Neural crest cell (in vitro differentiated cells): Measurements from ENCODE around the gene MRPS24. TPM values are rescaled to one million over a fixed set of nuclear protein-coding genes. Genes with fewer than 3 reads are reported as not detected.
"Not testable (repeated sequence)": the region's sequence is repeated elsewhere in the genome, so short reads cannot be mapped to it uniquely, and the experiment has no call there.

Source experiments
- DNase-seq: peaks from one replicate; pipeline ENCODE4 v3.0.0; 2021; ENCODE audit warnings: low read depth, mixed read lengths, low spot score
- H3K27ac Mint-ChIP-seq: one replicate; pipeline ENCODE4 v1.8.0; 2021; ENCODE audit warnings: mild to moderate bottlenecking, mixed read lengths; ENCODE audit not compliant: unreplicated experiment
- H3K27me3 Mint-ChIP-seq: 2 replicates; pipeline ENCODE4 v1.8.0; 2021; ENCODE audit warnings: low read depth, mild to moderate bottlenecking, mixed read lengths
- H3K36me3 Mint-ChIP-seq: 2 replicates; pipeline ENCODE4 v1.8.0; 2021; ENCODE audit warnings: low read depth, mild to moderate bottlenecking, mixed read lengths
- H3K4me1 Mint-ChIP-seq: 2 replicates; pipeline ENCODE4 v1.8.0; 2021; ENCODE audit warnings: mixed read lengths
- H3K4me3 Mint-ChIP-seq: one replicate; pipeline ENCODE4 v1.8.0; 2021; ENCODE audit warnings: mild to moderate bottlenecking, mixed read lengths
- H3K9me3 Mint-ChIP-seq: 2 replicates; pipeline ENCODE4 v1.8.0; 2021; ENCODE audit warnings: mixed read lengths
- total RNA-seq: library from RNA; stranded (reverse); gene quantifications from 2 replicates; pipeline ENCODE4 v1.2.1, GENCODE V29; 2021
- TF ChIP-seq, protein P1 (sequence below): fragments of 200-600 bp; sonication (generic); conservative IDR thresholded peaks from 2 replicates; pipeline ENCODE4 v1.5.0; 2021; ENCODE audit warnings: antibody characterized with exemption, mild to moderate bottlenecking

Gene MRPS24
- total RNA-seq, 1 donor from 2014 or later = 109 TPM

DNA sequence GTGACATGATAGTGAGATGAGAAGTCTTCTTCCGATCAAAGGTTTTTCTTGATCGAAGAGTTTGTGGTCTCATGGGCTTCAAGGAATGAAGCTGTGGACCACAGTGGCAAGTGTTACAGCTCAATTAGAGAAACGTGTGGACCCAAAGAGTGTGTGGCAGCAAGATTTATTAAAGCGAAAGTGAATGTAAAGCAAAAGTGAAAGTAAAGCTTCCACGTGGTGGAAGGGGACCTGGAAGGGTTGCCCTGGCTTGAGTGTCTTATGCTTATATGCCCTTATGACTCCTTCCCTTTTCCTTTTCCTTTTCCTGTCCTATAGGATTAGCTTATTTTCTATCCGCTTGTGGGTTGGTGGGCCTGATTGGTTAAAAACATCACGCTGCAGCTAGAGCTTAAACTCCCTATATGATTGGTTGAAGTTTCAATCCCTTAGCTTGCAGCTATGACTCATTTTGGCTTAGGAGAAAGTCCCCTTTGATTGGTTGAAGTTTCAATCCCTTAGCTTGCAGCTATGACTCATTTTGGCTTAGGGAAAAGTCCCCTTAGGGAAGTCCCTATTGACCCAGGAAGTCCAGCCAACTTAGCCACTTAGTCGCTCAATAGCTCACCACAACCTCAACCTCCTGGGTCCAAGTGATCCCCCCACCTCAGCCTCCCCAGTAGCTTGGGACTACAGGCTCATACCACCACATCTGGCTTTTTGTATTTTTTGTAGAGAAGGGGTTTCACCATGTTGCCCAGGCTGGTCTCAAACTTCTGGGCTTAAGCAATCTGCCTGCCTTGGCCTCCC is 34.7 kb downstream of the MRPS24 start:
- TF ChIP-seq, protein P1, sequence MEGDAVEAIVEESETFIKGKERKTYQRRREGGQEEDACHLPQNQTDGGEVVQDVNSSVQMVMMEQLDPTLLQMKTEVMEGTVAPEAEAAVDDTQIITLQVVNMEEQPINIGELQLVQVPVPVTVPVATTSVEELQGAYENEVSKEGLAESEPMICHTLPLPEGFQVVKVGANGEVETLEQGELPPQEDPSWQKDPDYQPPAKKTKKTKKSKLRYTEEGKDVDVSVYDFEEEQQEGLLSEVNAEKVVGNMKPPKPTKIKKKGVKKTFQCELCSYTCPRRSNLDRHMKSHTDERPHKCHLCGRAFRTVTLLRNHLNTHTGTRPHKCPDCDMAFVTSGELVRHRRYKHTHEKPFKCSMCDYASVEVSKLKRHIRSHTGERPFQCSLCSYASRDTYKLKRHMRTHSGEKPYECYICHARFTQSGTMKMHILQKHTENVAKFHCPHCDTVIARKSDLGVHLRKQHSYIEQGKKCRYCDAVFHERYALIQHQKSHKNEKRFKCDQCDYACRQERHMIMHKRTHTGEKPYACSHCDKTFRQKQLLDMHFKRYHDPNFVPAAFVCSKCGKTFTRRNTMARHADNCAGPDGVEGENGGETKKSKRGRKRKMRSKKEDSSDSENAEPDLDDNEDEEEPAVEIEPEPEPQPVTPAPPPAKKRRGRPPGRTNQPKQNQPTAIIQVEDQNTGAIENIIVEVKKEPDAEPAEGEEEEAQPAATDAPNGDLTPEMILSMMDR = no peak
- Mint-ChIP-seq H3K27me3 (peaks cover 6% of the 10 kb centered on the region), H3K4me3 (no peak overlapping the region), H3K4me1 (peaks cover 8% of the 10 kb centered on the region), H3K36me3 (peaks cover 2% of the 10 kb centered on the region), H3K27ac (no peak overlapping the region), H3K9me3 (no peaks in the 10 kb centered on the region)
- no peak for DNase-seq

DNA sequence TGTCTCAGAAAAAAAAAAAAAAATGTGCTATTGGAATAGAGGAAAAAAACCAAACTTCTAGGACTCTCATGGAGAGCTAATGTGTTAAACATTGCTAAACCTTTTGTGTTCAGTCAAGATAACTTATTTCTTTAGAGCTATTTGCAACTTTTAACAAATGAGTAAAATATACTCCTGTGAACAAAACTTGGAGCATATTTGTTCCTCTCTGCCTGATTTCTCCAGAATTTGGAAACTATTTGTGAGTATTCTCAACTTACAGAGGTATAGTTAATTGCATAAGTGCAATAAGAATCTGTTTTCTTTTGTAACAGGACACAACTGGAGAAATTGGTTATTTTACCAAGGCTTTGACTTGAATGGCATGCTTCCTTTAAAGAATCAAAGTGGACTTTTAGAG is 38.4 kb downstream of the MRPS24 start:
- not testable (repeated sequence) for H3K4me3 Mint-ChIP-seq, H3K4me1 Mint-ChIP-seq, H3K36me3 Mint-ChIP-seq, H3K9me3 Mint-ChIP-seq, DNase-seq, H3K27ac Mint-ChIP-seq
- H3K27me3 Mint-ChIP-seq = peaks cover 22% of the 10 kb centered on the region

DNA sequence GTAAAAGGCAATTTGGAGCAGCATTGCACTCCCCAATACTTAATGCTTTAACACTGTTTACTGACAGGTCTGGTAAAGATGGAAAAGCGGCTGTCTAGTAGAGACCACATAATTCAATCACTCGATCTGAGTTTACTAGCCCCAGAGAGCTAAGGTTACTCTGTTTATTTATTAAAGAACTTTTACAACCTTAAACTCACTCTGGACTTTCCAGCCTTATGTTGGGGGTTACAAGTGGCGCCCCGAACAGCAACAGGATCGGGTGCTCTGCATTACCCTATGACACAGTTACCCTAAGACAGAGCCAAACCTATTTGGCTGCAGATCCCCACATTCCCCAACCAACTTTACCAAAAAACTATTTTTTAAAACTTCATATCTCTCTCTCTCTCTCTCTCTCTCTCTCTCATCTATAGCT is 43.9 kb downstream of the MRPS24 start:
- Mint-ChIP-seq H3K9me3 (no peaks in the 10 kb centered on the region), H3K4me1 (no peaks in the 10 kb centered on the region), H3K27ac (no peak overlapping the region), H3K4me3 (no peak overlapping the region), H3K27me3 (peaks cover 34% of the 10 kb centered on the region), H3K36me3 (no peaks in the 10 kb centered on the region)
- TF ChIP-seq, protein P1 = no peak
- no peak for DNase-seq

DNA sequence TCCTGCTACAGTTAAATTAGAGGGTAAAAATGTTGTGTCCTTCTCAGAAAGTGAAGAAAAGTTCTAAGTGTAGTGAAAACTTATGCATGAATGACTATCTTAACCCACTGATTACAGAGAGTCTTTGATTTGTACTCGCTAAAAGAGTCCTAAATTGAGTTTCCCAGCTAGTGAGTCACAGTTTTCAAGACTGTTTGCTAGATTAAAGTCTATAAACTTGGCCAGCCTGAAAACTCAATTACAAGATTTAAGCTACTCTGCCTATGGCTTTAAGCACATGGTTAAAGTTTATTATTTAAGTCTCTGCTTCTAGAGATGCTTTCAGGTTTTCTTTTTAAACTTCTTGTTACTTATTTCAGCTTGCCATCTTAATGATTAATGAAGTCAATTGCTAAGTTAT is 44.4 kb downstream of the MRPS24 start:
- Mint-ChIP-seq H3K9me3 (no peaks in the 10 kb centered on the region), H3K36me3 (no peaks in the 10 kb centered on the region), H3K4me1 (no peaks in the 10 kb centered on the region), H3K4me3 (no peak overlapping the region), H3K27me3 (peaks cover 37% of the 10 kb centered on the region), H3K27ac (no peak overlapping the region)
- TF ChIP-seq, protein P1 = no peak
- DNase-seq = no peak

DNA sequence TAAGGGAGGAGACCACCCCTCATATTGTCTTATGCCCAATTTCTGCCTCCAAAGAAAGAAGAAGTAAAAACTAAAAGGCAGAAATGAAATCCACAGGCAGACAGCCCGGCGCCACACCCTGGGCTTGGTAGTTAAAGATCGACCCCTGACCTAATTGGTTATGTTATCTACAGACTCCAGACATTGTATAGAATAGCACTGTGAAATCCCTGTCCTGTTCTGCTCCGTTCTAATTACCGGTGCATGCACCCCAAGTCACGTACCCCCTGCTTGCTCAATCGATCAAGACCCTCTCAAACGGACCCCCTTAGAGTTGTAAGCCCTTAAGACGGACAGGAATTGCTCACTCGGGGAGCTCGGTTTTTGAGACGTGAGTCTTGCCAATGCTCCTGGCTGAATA is 44.8 kb downstream of the MRPS24 start:
- not testable (repeated sequence) for DNase-seq, H3K4me3 Mint-ChIP-seq, H3K36me3 Mint-ChIP-seq, H3K4me1 Mint-ChIP-seq, H3K9me3 Mint-ChIP-seq, H3K27ac Mint-ChIP-seq
- H3K27me3 Mint-ChIP-seq = peaks cover 38% of the 10 kb centered on the region

DNA sequence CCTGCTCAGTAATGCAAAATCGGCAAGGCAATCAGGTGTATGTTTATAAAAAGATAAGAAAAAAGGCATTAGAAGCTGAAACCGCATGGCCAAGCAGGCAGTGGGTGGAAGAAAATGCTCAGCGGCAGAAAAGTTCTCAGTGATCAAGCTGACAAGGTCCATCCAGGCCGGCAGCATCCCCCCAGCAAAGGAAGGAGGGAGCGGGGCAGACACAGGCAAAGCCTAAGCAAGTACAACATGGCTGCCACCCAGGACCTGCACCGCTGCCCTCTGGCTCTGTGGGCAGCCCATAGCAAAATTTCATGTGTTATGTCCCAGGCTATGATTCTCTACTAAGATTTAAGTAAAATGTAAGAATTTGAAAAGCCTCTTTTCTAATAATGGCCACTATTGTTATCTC is 45.4 kb downstream of the MRPS24 start:
- H3K36me3 Mint-ChIP-seq = no peaks in the 10 kb centered on the region
- TF ChIP-seq, protein P1 = no peak
- H3K4me1 Mint-ChIP-seq = no peaks in the 10 kb centered on the region
- H3K9me3 Mint-ChIP-seq = no peaks in the 10 kb centered on the region
- no peak overlapping the region for H3K27ac Mint-ChIP-seq
- no peak for DNase-seq
- H3K4me3 Mint-ChIP-seq = no peak overlapping the region
- H3K27me3 Mint-ChIP-seq = peaks cover 33% of the 10 kb centered on the region

DNA sequence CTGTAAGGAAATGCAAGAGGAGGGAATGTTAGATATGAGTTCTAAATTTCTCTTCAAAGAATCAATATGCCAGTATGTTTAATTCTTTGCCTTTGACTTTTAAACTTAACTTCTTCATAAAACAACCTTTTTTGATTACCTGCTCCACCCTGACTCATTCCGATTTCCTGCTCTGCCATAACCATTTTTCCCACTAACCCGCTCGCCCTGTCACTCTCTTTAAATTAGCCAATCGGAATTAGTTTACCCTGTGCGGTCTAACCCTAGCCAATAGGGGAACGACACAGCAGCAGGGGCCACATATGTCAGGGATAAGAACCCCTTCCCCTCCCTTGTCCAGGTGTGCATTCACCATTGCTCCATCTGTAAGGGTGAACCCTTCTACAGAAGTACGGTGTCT is 45.9 kb downstream of the MRPS24 start:
- H3K27ac Mint-ChIP-seq, H3K9me3 Mint-ChIP-seq, H3K4me3 Mint-ChIP-seq, H3K36me3 Mint-ChIP-seq, H3K4me1 Mint-ChIP-seq, DNase-seq: not testable (repeated sequence)
- peaks cover 29% of the 10 kb centered on the region for H3K27me3 Mint-ChIP-seq

Other genes starting within 250 kb of the MRPS24 start
- gene COA1, start 140.0 kb downstream of the MRPS24 start, total RNA-seq = 102 and 116 TPM in 2 replicates
- gene BLVRA, start 110.8 kb downstream of the MRPS24 start, total RNA-seq = 31.3 and 31.6 TPM in 2 replicates
- gene URGCP, start 37.1 kb upstream of the MRPS24 start, total RNA-seq = 27.9 and 30.0 TPM in 2 replicates
- gene UBE2D4, start 56.9 kb upstream of the MRPS24 start, total RNA-seq = 14.1 and 15.6 TPM in 2 replicates
- not detected in 2 replicates for gene SPDYE1, start 128.4 kb upstream of the MRPS24 start, total RNA-seq
- gene DBNL, start 175.2 kb upstream of the MRPS24 start, total RNA-seq = 74.1 and 74.6 TPM in 2 replicates
- 1.8 and 2.4 TPM in 2 replicates for gene PGAM2, start 196.1 kb upstream of the MRPS24 start, total RNA-seq
- 21.5 and 26.0 TPM in 2 replicates for gene POLM, start 213.0 kb upstream of the MRPS24 start, total RNA-seq
- 70.5 and 72.6 TPM in 2 replicates for gene AEBP1, start 234.8 kb upstream of the MRPS24 start, total RNA-seq